Activated naive CD8-positive, alpha-beta T cell treated with anti-CD3 and anti-CD28 coated beads, Interleukin-2, amount 50 U/mL, for 24 hours (primary cell): ENCODE measurements around the gene B4GALT1.
"Not testable (repeated sequence)": the region's sequence is repeated elsewhere in the genome, so short reads cannot be mapped to it uniquely, and the experiment has no call there.

ENCODE experiments used
- ATAC-seq: fragments of 150-1000 bp; cut with Tn5 transposase; one replicate; pipeline ENCODE4 v1.10.0; 2021
- DNase-seq: peaks from one replicate; pipeline ENCODE4 v3.0.0; 2021
- H3K27ac Mint-ChIP-seq: one replicate; pipeline ENCODE4 v1.8.0; 2021; ENCODE audit warnings: mild to moderate bottlenecking, mixed read lengths
- H3K27me3 Mint-ChIP-seq: one replicate; pipeline ENCODE4 v1.8.0; 2021; ENCODE audit warnings: mixed read lengths
- H3K36me3 Mint-ChIP-seq: one replicate; pipeline ENCODE4 v1.8.0; 2021; ENCODE audit warnings: low read depth, mixed read lengths
- H3K4me1 Mint-ChIP-seq: one replicate; pipeline ENCODE4 v1.8.0; 2021; ENCODE audit warnings: mixed read lengths
- H3K4me3 Mint-ChIP-seq: one replicate; pipeline ENCODE4 v1.8.0; 2021; ENCODE audit warnings: mild to moderate bottlenecking, moderate library complexity, mixed read lengths
- H3K9me3 Mint-ChIP-seq: one replicate; pipeline ENCODE4 v1.8.0; 2021; ENCODE audit warnings: mixed read lengths

The B4GALT1 gene

GRCh38 chr9:33161011-33161588 lies 6.0 kb downstream of the B4GALT1 start:
- peaks cover 90% of the 10 kb centered on the region for H3K4me1 Mint-ChIP-seq
- peak overlapping the region; percentile 47 for H3K4me3 Mint-ChIP-seq
- DNase-seq (peak; percentile 60), ATAC-seq (peak; percentile 48)
- H3K9me3 Mint-ChIP-seq: no peaks in the 10 kb centered on the region
- peak overlapping the region; percentile 90 for H3K27ac Mint-ChIP-seq
- H3K36me3 Mint-ChIP-seq: peaks cover 12% of the 10 kb centered on the region
- H3K27me3 Mint-ChIP-seq: no peaks in the 10 kb centered on the region

GRCh38 chr9:33160446-33160845 lies 6.7 kb downstream of the B4GALT1 start:
- not testable (repeated sequence) for ATAC-seq, H3K27me3 Mint-ChIP-seq, DNase-seq, H3K9me3 Mint-ChIP-seq
- H3K36me3 Mint-ChIP-seq: peaks cover 12% of the 10 kb centered on the region
- peak overlapping the region; percentile 90 for H3K27ac Mint-ChIP-seq
- peaks cover 93% of the 10 kb centered on the region for H3K4me1 Mint-ChIP-seq
- H3K4me3 Mint-ChIP-seq: peak overlapping the region; percentile 47

GRCh38 chr9:33159777-33160127 lies 7.4 kb downstream of the B4GALT1 start:
- Mint-ChIP-seq H3K9me3 (no peaks in the 10 kb centered on the region), H3K4me1 (peaks cover 94% of the 10 kb centered on the region), H3K4me3 (peak overlapping the region; percentile 47), H3K27ac (peak overlapping the region; percentile 90), H3K36me3 (peaks cover 7% of the 10 kb centered on the region), H3K27me3 (no peaks in the 10 kb centered on the region)
- ATAC-seq: peak; percentile 72
- DNase-seq: peak; percentile 55

- Mint-ChIP-seq H3K36me3 (peaks cover 5% of the 10 kb centered on the region), H3K4me3 (peak overlapping the region; percentile 47), H3K4me1 (peaks cover 95% of the 10 kb centered on the region), H3K27ac (peak overlapping the region; percentile 90), H3K27me3 (no peaks in the 10 kb centered on the region), H3K9me3 (no peaks in the 10 kb centered on the region)
- ATAC-seq: peak; percentile 42
- DNase-seq: peak; percentile 47
Observed at GRCh38 chr9:33158843-33159776, 8.0 kb downstream of the B4GALT1 start.

GRCh38 chr9:33157960-33158842 lies 8.9 kb downstream of the B4GALT1 start:
- DNase-seq (no peak), ATAC-seq (no peak)
- no peaks in the 10 kb centered on the region for H3K27me3 Mint-ChIP-seq
- peaks cover 94% of the 10 kb centered on the region for H3K4me1 Mint-ChIP-seq
- peaks cover 5% of the 10 kb centered on the region for H3K36me3 Mint-ChIP-seq
- peak overlapping the region; percentile 90 for H3K27ac Mint-ChIP-seq
- peak overlapping the region; percentile 47 for H3K4me3 Mint-ChIP-seq
- no peaks in the 10 kb centered on the region for H3K9me3 Mint-ChIP-seq

DNA sequence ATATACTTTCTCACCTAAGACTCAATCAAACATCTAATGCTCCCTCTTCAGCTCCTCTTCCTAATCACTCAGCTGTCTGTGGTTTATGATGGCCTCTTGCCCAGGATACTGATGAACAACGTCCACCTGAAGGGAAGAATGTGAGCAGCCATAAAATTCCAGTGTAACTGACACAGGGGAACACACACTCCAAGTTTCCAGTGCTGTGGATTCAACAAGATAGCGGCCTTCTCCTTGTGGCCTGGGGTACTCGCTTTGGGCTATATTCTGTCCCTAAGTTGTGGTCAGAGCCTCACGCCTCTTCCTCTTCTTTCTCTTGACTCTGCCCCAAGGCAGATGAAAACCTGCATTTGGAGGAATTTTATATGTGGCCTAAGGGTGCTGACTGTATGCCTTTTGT lies 11.7 kb downstream of the B4GALT1 start:
- no peak for ATAC-seq
- Mint-ChIP-seq H3K4me3 (no peak overlapping the region), H3K27ac (peak overlapping the region; percentile 2), H3K27me3 (no peaks in the 10 kb centered on the region), H3K9me3 (no peaks in the 10 kb centered on the region), H3K4me1 (peaks cover 94% of the 10 kb centered on the region), H3K36me3 (peaks cover 5% of the 10 kb centered on the region)
- DNase-seq: no peak

DNA sequence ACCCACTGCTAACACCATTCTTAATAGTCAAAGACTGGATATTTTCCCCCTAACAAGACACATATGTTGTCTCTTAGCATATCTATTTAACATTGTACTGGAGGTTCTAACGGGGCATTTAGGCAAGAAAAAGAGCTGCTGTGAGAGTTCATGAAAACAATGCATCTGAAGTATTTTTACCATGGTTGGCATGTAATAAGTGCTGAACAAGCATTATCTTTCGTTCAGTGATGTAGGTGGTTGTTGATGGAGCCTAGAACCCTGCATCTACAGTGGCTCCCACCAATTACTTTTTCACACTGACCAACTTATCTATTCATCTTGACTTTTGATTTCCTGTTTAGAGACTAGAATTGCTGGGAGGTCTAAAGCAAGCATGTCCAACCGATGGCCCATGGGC lies 12.8 kb downstream of the B4GALT1 start:
- H3K4me3 Mint-ChIP-seq: no peak overlapping the region
- ATAC-seq (no peak), DNase-seq (no peak)
- H3K27me3 Mint-ChIP-seq: no peaks in the 10 kb centered on the region
- peak overlapping the region; percentile 36 for H3K27ac Mint-ChIP-seq
- H3K9me3 Mint-ChIP-seq: no peaks in the 10 kb centered on the region
- H3K4me1 Mint-ChIP-seq: peaks cover 90% of the 10 kb centered on the region
- H3K36me3 Mint-ChIP-seq: peaks cover 5% of the 10 kb centered on the region

DNA sequence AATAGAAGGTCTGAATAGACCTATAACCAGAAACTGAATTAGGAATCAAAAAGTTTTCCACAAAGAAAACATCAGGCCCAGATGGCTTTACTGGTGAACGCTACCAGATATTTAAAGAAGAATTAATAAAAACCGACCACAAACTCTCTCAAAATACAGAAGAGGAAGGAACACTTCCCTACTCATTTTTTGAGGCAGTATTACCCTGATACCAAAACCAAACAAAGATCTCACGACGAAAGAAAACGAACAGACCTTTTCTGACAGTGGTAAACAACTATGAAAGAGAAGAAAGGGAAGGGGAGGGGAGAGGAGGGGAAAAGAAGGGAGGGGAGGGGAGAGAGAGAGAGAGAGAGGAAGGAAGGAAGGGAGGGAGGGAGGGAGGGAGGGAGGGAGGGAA lies 13.5 kb downstream of the B4GALT1 start:
- DNase-seq: no peak
- Mint-ChIP-seq H3K27ac (peak overlapping the region; percentile 79), H3K36me3 (peaks cover 5% of the 10 kb centered on the region), H3K4me1 (peaks cover 88% of the 10 kb centered on the region), H3K9me3 (no peaks in the 10 kb centered on the region), H3K4me3 (peak overlapping the region; percentile 30), H3K27me3 (no peaks in the 10 kb centered on the region)
- no peak for ATAC-seq

GRCh38 chr9:33153001-33153400 lies 14.1 kb downstream of the B4GALT1 start:
- Mint-ChIP-seq H3K4me1 (peaks cover 88% of the 10 kb centered on the region), H3K27ac (peak overlapping the region; percentile 79), H3K4me3 (peak overlapping the region; percentile 30), H3K9me3 (no peaks in the 10 kb centered on the region), H3K27me3 (no peaks in the 10 kb centered on the region), H3K36me3 (peaks cover 5% of the 10 kb centered on the region)
- no peak for DNase-seq
- ATAC-seq: peak; percentile 51

DNA sequence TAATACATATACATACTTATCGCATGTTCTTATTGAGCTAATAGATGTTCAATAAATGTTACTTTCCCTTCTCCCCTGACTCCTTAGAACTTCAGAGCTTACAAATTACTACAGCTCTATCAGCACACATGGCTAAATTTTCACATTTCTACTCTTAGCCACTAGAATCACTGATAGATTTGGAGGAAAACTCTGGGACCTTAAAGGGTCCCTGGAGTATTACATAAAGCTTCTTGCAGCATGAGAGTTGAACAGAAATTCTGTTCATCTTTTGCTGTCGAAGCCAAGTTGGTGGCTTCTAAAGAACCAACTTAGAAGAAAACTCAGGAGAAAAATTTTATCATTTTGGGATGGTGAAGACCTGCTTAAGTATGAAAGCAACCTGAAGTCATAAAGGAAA lies 15.5 kb downstream of the B4GALT1 start:
- H3K36me3 Mint-ChIP-seq: peaks cover 12% of the 10 kb centered on the region
- peak overlapping the region; percentile 24 for H3K27ac Mint-ChIP-seq
- no peaks in the 10 kb centered on the region for H3K27me3 Mint-ChIP-seq
- H3K9me3 Mint-ChIP-seq: no peaks in the 10 kb centered on the region
- DNase-seq (no peak), ATAC-seq (no peak)
- H3K4me1 Mint-ChIP-seq: peaks cover 88% of the 10 kb centered on the region
- H3K4me3 Mint-ChIP-seq: no peak overlapping the region

GRCh38 chr9:33151007-33151557 lies 16.1 kb downstream of the B4GALT1 start:
- no peaks in the 10 kb centered on the region for H3K9me3 Mint-ChIP-seq
- H3K4me3 Mint-ChIP-seq: no peak overlapping the region
- ATAC-seq: no peak
- H3K36me3 Mint-ChIP-seq: peaks cover 12% of the 10 kb centered on the region
- no peak for DNase-seq
- no peaks in the 10 kb centered on the region for H3K27me3 Mint-ChIP-seq
- peaks cover 91% of the 10 kb centered on the region for H3K4me1 Mint-ChIP-seq
- no peak overlapping the region for H3K27ac Mint-ChIP-seq

GRCh38 chr9:33148367-33149014 lies 18.6 kb downstream of the B4GALT1 start:
- H3K36me3 Mint-ChIP-seq: peaks cover 11% of the 10 kb centered on the region
- H3K27me3 Mint-ChIP-seq: no peaks in the 10 kb centered on the region
- no peaks in the 10 kb centered on the region for H3K9me3 Mint-ChIP-seq
- H3K27ac Mint-ChIP-seq: no peak overlapping the region
- DNase-seq: no peak
- no peak for ATAC-seq
- H3K4me1 Mint-ChIP-seq: peaks cover 90% of the 10 kb centered on the region
- no peak overlapping the region for H3K4me3 Mint-ChIP-seq

- Mint-ChIP-seq H3K4me1 (peaks cover 88% of the 10 kb centered on the region), H3K4me3 (no peak overlapping the region)
- ATAC-seq: no peak
Observed at GRCh38 chr9:33147416-33148169, 19.5 kb downstream of the B4GALT1 start.

More at GRCh38 chr9:33147416-33148169, 19.5 kb downstream of the B4GALT1 start:
- Mint-ChIP-seq H3K27ac (no peak overlapping the region), H3K27me3 (no peaks in the 10 kb centered on the region), H3K9me3 (no peaks in the 10 kb centered on the region), H3K36me3 (peaks cover 15% of the 10 kb centered on the region)
- DNase-seq: no peak
